Cardiac muscle cell (in vitro differentiated cells and primary cell): ENCODE data around the gene TBC1D9B. TPM values are rescaled to one million over a fixed set of nuclear protein-coding genes. Genes with fewer than 3 reads are reported as not detected.

Experiments
- DNase-seq, 2 donors: peaks; one replicate each; pipeline versions ENCODE4 v3.0.0 to v3.0.0-alpha.2; 2010 to 2017; ENCODE audit warnings: low read depth in 1 of 2, low spot score in 1 of 2
- H3K27ac ChIP-seq: fragments of 200-600 bp; sonication (generic); 2 replicates; pipeline ENCODE4 v1.5.1; 2016
- H3K27me3 ChIP-seq: fragments of 200-600 bp; sonication (generic); 2 replicates; pipeline ENCODE4 v1.6.0; 2016; ENCODE audit warnings: control low read depth
- H3K36me3 ChIP-seq: fragments of 200-600 bp; sonication (generic); 2 replicates; pipeline ENCODE4 v1.5.1; 2016; ENCODE audit warnings: control low read depth
- H3K4me1 ChIP-seq: fragments of 200-600 bp; sonication (generic); 2 replicates; pipeline ENCODE4 v1.8.1; 2017; ENCODE audit warnings: low read depth, mild to moderate bottlenecking, mixed run types
- H3K4me3 ChIP-seq: fragments of 200-600 bp; sonication (generic); 2 replicates; pipeline ENCODE4 v1.5.1; 2016; ENCODE audit warnings: mild to moderate bottlenecking
- H3K9me3 ChIP-seq: fragments of 200-600 bp; sonication (generic); 2 replicates; pipeline ENCODE4 v1.5.1; 2017; ENCODE audit warnings: low read depth, mild to moderate bottlenecking, control low read depth
- CTCF ChIP-seq: IDR thresholded peaks from 2 replicates; pipeline ENCODE4 v1.5.1; 2012; ENCODE audit warnings: low read depth, mild to moderate bottlenecking, low read length
- polyA plus RNA-seq: library from polyadenylated mRNA; unstranded; fragments of >200 nt; fragmentation: Nextera tagmentation; extraction: Ambion mirVana; gene quantifications from 2 replicates; pipeline ENCODE4 v1.2.1, GENCODE V29; 2016
- total RNA-seq: library from RNA; depleted of rRNA; stranded (reverse); fragments of >200 nt; gene quantifications from 2 replicates; pipeline ENCODE4 v1.2.3, GENCODE V29; 2016

Gene TBC1D9B
- total and polyA plus RNA-seq, 2 experiments from 2014 or later, result 63.6 to 113 TPM

- no peaks in the 10 kb centered on the region for H3K4me1 ChIP-seq
- DNase-seq, result peak in 1 of 2 donors; percentile 37
- no peaks in the 10 kb centered on the region for H3K27me3 ChIP-seq
- no peak overlapping the region for H3K27ac ChIP-seq
- TF ChIP-seq CTCF, result no peak
- H3K36me3 ChIP-seq, result no peaks in the 10 kb centered on the region
- no peak overlapping the region for H3K4me3 ChIP-seq
- H3K9me3 ChIP-seq, result no peaks in the 10 kb centered on the region
These were observed 6.5 kb upstream of the TBC1D9B start for GRCh38 chr5:179914032-179914755.

DNA sequence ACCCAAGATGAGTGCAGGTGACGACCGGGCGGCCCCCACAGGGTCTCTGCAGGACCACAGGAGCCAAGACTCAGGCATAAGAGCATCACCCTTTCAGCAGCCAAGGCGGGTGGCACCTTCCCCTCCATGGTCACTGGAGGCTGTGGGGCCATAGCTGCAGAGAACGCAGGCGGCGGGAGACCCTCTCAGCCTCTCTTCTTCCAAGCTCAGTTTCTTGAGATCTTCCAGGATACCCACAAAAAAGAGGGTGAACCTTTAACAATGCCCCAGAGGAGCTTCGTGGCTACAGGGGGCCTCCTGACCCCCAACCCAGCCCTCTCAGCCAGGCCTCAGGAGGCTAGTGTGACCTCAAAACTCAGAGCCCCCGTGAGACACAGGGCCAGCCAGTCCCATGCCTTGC lies 5.8 kb upstream of the TBC1D9B start:
- H3K36me3 ChIP-seq, result no peaks in the 10 kb centered on the region
- no peaks in the 10 kb centered on the region for H3K9me3 ChIP-seq
- no peak overlapping the region for H3K27ac ChIP-seq

GRCh38 chr5:179912951-179913350 lies 5.3 kb upstream of the TBC1D9B start:
- no peak overlapping the region for H3K27ac ChIP-seq
- no peak for DNase-seq
- no peak for TF ChIP-seq CTCF

More for the DNA sequence above, 5.8 kb upstream of the TBC1D9B start:
- H3K27me3 ChIP-seq, result no peaks in the 10 kb centered on the region
- H3K4me1 ChIP-seq, result no peaks in the 10 kb centered on the region
- no peak for DNase-seq
- TF ChIP-seq CTCF, result no peak
- no peak overlapping the region for H3K4me3 ChIP-seq

DNA sequence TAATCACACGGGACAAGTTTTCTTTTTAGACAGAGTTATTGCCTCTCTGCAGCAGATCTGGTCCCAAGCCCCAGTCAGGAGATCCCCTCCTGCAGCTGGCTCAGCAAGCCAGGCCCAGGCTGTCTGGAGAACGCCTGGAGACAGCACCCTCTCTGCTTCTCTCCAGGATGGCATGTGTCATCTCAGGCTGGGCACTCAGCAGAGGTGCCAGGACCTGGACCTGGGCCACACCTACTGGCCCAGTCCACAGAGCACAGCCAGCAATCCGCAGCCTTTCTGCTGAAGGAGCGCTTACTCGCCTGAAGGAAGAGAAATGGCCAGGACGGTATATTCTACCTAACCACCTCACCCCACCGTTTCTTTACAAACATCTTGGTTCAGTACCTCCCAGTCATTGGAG lies 4.7 kb upstream of the TBC1D9B start:
- DNase-seq, result no peak
- no peak overlapping the region for H3K27ac ChIP-seq
- no peak for TF ChIP-seq CTCF
- H3K36me3 ChIP-seq, result no peaks in the 10 kb centered on the region
- no peaks in the 10 kb centered on the region for H3K9me3 ChIP-seq
- H3K27me3 ChIP-seq, result no peaks in the 10 kb centered on the region
- no peak overlapping the region for H3K4me3 ChIP-seq
- no peaks in the 10 kb centered on the region for H3K4me1 ChIP-seq

More at GRCh38 chr5:179912951-179913350, 5.3 kb upstream of the TBC1D9B start:
- no peaks in the 10 kb centered on the region for H3K4me1 ChIP-seq
- H3K36me3 ChIP-seq, result no peaks in the 10 kb centered on the region
- H3K27me3 ChIP-seq, result no peaks in the 10 kb centered on the region
- H3K4me3 ChIP-seq, result no peak overlapping the region
- H3K9me3 ChIP-seq, result no peaks in the 10 kb centered on the region

DNA sequence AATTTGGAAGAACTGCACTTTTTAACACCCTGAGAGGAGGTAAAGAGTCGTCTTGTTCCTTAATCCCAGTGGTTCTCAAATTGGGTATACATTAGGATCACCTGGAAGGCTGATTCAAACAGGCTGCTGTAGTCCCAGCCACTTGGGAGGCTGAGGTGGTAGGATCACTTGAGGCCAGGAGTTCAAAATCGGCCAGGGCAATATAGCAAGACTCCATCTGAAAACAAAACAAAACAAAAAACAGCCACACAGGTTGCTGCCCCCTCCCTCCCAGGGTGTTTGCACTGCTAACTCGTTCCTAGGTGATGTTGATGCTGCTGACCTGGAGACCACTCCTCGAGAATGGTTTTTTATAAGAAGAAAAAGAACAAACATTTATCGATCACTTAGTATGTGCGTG lies 1.5 kb upstream of the TBC1D9B start:
- Histone ChIP-seq H3K9me3 (no peaks in the 10 kb centered on the region), H3K4me1 (peaks cover 7% of the 10 kb centered on the region), H3K36me3 (no peaks in the 10 kb centered on the region), H3K27me3 (no peaks in the 10 kb centered on the region), H3K4me3 (no peak overlapping the region), H3K27ac (no peak overlapping the region)
- no peak for DNase-seq
- no peak for TF ChIP-seq CTCF
